ENCODE measurements around the gene TMEM17. TPM values are rescaled to one million over a fixed set of nuclear protein-coding genes. Genes with fewer than 3 reads are reported as not detected.

The TMEM17 gene
- total and polyA plus RNA-seq, 9 of the 15 experiments (the other 6 are each of a cell fraction or from before 2014, with no cell fraction given): 0.58 to 2.2 (median 1.2) TPM

- TF ChIP-seq MGA (IDR thresholded peaks at IDR 0.05) (no peak), CCNT2 (IDR thresholded peaks at IDR 0.05; ENCODE audit: borderline replicate concordance, extremely low read depth, insufficient read length, low read depth, low read length) (no peak), PHB2 (IDR thresholded peaks at IDR 0.05; ENCODE audit: low read depth) (no peak), ETV1 (tag; conservative IDR thresholded peaks at IDR 0.05; ENCODE audit: low read depth) (no peak), THAP7 (CRISPR knock-in tag; IDR thresholded peaks at IDR 0.05) (no peak), HDAC6 (IDR thresholded peaks at IDR 0.05; ENCODE audit: low read depth, low read length) (no peak), ZNF695 (CRISPR knock-in tag; IDR thresholded peaks at IDR 0.05) (no peak), HDAC8 (tag; IDR thresholded peaks at IDR 0.05) (no peak), ZNF395 (CRISPR knock-in tag; IDR thresholded peaks at IDR 0.05) (no peak), TAL1 (IDR thresholded peaks at IDR 0.05) (no peak), ZNF217 (CRISPR knock-in tag; IDR thresholded peaks at IDR 0.05) (no peak)
Measured at GRCh38 chr2:62452701-62453454, 53.1 kb downstream of the TMEM17 start (continued).
